Hematopoietic multipotent progenitor cell treated with erythropoietin and hydrocortisone succinate and interleukin-3 and kit ligand, for 4 days (in vitro differentiated cells): ENCODE measurements around the gene CACNB4.
"Not testable (repeated sequence)": the region's sequence is repeated elsewhere in the genome, so short reads cannot be mapped to it uniquely, and the experiment has no call there.

Experiments
- DNase-seq: peaks from one replicate; pipeline ENCODE4 v3.0.0-alpha.2; 2015

The CACNB4 gene

GRCh38 chr2:151810489-151810888 lies 288.4 kb downstream of the CACNB4 start:
- DNase-seq = no peak

GRCh38 chr2:151809073-151809383 lies 289.8 kb downstream of the CACNB4 start:
- no peak for DNase-seq

DNA sequence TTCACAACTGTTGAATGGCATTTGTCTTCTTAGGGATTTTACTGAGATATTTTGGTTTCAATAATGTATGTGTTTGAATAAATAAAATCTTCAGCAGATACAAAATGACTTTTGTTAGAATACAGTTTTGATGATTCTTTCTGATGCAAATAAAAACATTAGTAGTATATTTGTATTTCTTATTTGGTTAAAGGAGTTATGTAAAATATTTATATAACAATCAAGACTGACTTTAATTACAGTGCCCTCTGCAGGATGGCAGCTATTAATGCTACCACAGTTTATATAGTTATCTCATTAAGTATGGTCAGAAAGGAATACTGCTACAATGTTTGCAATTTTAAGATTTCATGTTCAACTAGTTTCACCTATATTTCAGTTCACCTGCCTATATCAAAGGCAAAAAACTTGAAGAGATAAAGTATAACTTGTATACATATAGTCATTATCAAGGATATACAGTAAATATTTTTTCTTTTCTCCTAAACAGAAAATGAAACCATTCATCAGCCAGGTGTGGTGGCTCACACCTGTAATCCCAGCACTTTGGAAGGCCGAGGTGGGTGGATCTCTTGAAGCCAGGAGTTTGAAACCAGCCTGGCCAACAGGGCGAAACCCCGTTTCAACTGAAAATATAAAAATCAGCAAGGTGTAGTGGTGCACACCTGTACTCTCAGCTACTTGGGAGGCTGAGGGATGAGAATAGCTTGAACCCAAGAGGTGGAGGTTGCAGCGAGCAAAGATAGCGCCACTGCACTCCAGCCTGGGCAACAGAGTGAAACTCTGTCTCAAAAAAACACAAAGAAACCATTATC lies 290.4 kb downstream of the CACNB4 start:
- peak; percentile 71 for DNase-seq

GRCh38 chr2:151805961-151806360 lies 292.9 kb downstream of the CACNB4 start:
- no peak for DNase-seq

DNA sequence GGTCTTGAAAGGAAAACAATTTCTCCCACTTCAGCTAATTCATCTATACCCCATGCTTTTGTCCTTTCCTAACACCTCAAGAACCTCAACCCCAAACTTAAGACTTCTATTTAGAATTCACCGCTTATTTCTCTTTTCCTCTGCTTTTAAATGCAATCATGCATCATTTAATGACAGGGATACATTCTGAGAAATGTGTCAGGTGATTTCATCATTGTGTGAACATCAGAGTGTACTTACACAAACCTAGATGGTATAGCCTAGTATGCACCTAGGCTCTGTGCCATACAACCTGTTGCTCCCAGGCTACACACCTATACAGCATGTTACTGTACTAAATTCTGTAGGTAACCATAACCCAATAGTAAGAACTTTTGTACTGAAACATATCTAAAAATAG lies 293.5 kb downstream of the CACNB4 start:
- no peak for DNase-seq

GRCh38 chr2:151803811-151804210 lies 295.0 kb downstream of the CACNB4 start:
- no peak for DNase-seq

DNA sequence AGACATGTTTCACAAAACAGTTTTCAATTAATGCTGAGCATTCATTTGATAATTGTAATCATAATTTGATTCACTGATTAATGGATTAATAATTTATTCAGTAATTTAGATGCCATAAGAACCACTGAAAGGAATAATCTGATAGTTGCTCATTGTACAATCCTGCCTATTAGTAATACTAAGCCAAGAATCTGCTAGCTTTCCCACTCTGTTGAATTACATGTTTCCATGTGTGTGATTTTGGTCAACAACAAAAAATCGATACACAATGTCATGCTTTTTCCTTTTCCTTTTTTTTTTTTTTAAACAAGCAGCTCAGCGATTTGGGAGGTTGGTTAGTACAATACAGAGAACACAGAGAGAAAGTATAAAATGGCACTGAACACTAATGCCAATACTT lies 296.5 kb downstream of the CACNB4 start:
- no peak for DNase-seq

DNA sequence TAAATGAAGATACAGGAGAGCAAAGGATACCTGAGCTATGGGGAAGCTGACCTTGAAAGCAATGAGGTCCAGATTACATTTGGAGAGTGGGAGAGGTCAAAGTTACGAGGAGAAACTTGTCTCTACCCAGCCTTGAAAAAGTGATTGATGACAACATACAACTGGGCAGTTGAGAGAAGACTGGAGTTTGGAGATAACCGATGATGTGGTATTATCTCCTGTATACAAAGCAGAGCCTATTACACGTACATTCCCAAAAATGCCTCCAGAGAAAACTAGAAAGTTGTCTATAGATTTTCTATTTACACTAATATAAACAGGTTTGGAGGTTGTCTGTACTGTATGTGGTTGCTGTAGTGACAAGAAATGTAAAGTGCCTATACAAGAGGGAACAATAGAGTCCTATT lies 299.0 kb downstream of the CACNB4 start:
- DNase-seq = peak; percentile 38

GRCh38 chr2:151796774-151797173 lies 302.1 kb downstream of the CACNB4 start:
- DNase-seq = no peak

DNA sequence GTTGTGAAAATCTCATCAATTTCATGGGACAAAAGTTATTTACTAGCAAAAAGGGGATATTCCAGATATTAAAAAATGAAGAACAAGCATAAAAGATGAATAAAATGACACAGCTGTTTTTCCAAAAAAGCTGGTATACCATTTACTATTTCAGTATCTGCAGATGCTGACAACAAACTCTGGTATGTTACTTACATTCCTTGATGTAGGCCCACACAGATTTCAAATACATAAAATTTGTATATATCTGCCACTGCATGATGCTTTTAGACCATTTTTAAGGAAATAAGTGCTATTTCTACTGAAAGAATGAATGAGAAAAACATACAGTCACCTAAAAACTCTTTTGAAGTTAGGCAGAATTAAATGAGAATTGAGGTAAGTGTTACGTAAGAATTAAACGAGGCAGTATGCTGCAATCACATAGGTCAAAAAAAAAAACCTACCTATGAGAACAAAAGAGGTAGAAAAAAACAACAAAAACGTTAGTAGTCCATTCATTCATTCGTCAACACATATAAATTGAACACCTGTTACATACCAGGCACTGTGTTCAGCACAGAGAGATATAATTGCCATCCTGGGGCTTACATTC lies 303.1 kb downstream of the CACNB4 start:
- no peak for DNase-seq

GRCh38 chr2:151794422-151794821 lies 304.4 kb downstream of the CACNB4 start:
- not testable (repeated sequence) for DNase-seq

- DNase-seq = no peak
These were observed 305.7 kb downstream of the CACNB4 start for GRCh38 chr2:151793123-151793522.

GRCh38 chr2:151792589-151792988 lies 306.3 kb downstream of the CACNB4 start:
- peak; percentile 29 for DNase-seq

GRCh38 chr2:151791545-151791944 lies 307.3 kb downstream of the CACNB4 start:
- DNase-seq = no peak

- no peak for DNase-seq
These were observed 308.2 kb downstream of the CACNB4 start for GRCh38 chr2:151790689-151791088.

GRCh38 chr2:151789055-151789834 lies 309.6 kb downstream of the CACNB4 start:
- DNase-seq = peak; percentile 68

- DNase-seq = no peak
These were observed 312.4 kb downstream of the CACNB4 start for GRCh38 chr2:151786483-151786882.

DNA sequence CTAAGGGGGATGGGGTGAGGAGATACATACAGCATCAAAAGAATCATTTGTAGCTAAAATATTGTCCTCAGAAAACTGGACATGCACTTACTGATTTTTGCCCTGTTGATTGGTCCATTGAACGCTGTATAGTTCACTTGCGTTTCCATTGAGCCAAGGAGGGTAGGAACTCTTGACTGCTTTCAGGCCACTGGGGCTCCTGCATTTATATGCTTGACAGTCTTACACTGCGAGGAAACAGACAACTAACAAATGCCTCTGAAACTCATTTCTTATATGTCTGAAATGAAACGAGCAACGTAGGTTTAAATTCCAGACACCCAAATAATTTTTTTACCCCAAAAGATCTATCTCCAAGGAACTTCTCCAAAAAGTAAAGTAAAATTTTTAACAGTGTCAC lies 312.8 kb downstream of the CACNB4 start:
- DNase-seq = no peak

DNA sequence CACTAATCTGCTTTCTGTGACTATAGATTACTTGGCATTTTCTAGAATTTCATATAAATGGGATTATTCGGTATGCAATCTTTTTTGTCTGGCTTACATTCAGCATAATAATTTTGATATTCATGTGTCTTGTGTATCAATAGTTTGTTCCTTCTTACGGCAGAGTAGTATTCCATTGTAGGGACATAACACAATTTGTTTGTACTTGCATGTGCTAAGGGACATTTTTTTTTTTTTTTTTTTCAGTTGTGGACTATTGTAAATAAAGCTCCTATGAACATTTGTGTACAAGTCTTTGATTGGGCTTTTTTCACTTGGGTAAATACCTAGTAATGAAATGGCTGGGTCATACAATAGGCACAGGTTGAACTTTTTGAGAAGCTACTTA lies 315.7 kb downstream of the CACNB4 start:
- DNase-seq = no peak
